ENCODE results near the gene PRKAR2A.
"Not testable (repeated sequence)": the region's sequence is repeated elsewhere in the genome, so short reads cannot be mapped to it uniquely, and the experiment has no call there.

The PRKAR2A gene

GRCh38 chr3:48783304-48783703 is 64.4 kb downstream of the PRKAR2A start:
- in situ Hi-C loops (cut with MboI; ENCODE audit: low sequenced_read_pairs) = no loop called here

DNA sequence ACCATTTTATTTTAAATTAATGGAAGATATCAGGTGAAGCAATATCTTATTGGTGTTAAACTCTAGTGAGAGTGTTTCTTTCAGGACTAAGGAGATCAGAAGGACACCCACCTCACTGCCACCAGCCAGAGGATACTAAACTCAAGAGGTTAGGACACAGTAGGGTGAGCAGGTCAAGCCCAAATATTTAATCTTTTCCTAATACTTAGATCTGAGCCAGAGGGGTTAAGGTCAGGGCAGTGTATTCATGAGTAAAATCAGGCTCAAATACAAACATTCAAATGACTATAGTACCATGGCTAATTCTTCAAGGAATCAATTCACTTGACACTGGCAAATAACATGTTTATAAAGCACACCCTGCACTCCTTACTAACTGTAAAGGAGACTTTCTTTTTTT is 65.6 kb downstream of the PRKAR2A start:
- in situ Hi-C loops (cut with MboI; ENCODE audit: low sequenced_read_pairs) = no loop called here

DNA sequence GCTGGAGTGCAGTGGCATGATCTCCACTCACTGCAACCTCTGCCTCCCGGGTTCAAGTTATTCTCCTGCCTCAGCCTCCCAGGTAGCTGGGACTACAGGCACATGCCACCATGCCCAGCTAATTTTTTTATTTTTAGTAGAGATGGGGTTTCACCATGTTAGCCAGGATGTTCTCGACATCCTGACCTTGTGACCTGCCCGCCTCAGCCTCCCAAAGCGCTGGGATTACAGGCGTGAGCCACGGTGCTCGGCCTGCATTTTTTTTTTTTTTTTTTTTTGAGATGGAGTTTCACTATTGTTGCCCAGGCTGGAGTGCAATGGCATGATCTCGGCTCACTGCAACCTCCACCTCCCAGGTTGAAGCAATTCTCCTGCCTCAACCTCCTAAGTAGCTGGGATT is 69.1 kb downstream of the PRKAR2A start:
- in situ Hi-C loops (cut with MboI; ENCODE audit: low sequenced_read_pairs) = not testable (repeated sequence)

- in situ Hi-C loops (cut with MboI; ENCODE audit: low sequenced_read_pairs) = no loop called here
These were observed 70.8 kb downstream of the PRKAR2A start for GRCh38 chr3:48776854-48777253.

DNA sequence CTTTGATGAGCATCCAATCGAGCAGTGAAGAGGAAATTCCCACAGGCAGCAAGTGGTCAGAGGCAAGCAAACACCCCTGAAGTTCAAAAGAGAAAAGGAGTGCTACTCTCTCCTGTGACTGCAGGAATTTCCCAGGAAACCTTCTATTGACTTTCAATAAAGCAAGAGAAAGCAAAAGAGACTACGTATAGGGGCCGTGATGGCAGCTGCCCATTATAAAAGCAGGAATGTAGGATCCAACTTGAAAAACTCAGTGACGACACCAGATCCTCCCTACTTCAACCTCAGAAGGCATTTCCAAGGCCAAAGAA is 77.5 kb downstream of the PRKAR2A start:
- in situ Hi-C loops (cut with MboI; ENCODE audit: low sequenced_read_pairs) = no loop called here

GRCh38 chr3:48765376-48765775 is 82.3 kb downstream of the PRKAR2A start:
- in situ Hi-C loops (cut with MboI; ENCODE audit: low sequenced_read_pairs) = no loop called here

- in situ Hi-C loops (cut with MboI; ENCODE audit: low sequenced_read_pairs) = no loop called here
These were observed 84.9 kb downstream of the PRKAR2A start for GRCh38 chr3:48762816-48763215.

DNA sequence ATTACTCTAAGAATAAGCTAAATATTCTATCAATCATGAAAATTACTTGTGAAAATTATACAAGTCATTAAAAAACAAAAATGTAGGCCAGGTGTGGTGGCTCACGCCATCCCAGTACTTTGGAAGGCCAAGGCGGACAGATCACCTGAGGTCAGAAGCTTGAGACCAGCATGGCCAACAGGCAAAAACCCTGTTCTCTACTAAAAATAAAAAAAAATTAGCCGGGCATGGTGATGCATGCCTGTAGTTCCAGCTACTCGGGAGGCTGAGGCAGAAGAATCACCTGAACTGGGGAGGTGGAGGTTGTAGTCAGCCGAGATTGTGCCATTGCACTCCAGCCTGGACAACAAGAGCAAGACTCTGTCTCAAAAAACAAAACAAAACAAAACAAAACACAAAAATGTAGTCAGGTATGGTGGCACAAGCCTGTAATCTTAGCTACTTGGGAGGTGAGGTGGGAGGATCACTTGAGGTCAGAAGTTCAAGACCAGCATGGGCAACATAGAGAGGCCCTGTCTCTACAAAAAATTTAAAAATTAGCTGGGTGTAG is 87.6 kb downstream of the PRKAR2A start:
- in situ Hi-C loops (cut with MboI; ENCODE audit: low sequenced_read_pairs) = not testable (repeated sequence)

DNA sequence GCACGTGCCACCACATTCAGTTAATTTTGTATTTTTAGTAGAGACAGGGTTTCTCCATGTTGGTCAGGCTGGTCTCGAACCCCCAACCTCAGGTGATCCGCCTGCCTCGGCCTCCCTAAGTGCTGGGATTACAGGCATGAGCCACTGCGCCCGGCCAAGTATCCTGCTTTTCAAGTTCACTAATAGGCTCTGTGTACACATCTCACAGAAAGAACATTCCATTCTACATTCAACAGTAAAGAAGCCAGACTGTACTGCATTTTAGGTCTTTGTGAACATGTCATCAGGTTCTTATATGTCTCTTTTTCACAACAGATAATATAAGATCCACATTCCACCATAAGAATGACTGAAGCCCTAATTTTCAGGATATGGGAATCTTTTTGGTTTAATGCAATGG is 88.1 kb downstream of the PRKAR2A start:
- in situ Hi-C loops (cut with MboI; ENCODE audit: low sequenced_read_pairs) = not testable (repeated sequence)

- in situ Hi-C loops (cut with MboI; ENCODE audit: low sequenced_read_pairs) = no loop called here
These were observed 88.6 kb downstream of the PRKAR2A start for GRCh38 chr3:48759071-48759470.

DNA sequence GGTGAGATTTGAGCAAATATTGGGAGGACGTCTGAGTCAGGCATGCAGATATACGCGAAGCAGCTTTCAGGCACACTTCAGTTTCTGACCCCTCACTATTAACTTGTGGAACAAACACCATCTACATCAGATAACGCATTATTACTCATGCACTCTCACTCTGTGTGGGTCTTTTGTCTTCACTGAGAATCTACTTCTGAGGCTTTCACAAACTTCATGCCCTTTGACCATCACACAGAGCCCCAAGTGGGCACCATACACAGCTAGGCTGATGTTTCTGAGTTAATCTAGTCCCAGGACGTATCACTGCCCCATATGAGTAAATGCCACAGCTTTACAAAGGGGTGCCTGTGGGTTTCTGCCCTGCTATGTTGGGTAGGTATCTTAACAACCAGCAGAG is 91.0 kb downstream of the PRKAR2A start:
- in situ Hi-C loops (cut with MboI; ENCODE audit: low sequenced_read_pairs) = no loop called here

DNA sequence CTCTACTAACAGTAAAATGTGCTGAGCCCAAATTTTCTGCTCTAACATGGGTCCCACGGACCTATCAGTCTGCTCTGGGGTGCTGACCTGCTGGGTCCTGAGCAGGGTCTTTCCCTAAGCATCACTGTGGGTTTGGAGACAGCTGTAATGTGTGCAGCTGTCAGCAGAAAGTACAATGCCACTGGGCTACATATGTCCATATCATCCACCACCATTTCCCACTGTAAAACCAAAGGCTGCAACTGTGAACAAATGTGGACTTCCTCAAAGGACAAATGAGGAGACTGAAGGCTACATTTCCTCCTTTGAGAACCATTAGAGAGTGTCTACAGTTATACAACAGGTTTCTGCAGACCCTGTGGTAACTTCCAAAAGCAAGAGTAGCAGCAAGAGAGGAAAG is 96.8 kb downstream of the PRKAR2A start:
- in situ Hi-C loops (cut with MboI; ENCODE audit: low sequenced_read_pairs) = no loop called here

GRCh38 chr3:48748754-48749153 is 98.9 kb downstream of the PRKAR2A start:
- in situ Hi-C loops (cut with MboI; ENCODE audit: low sequenced_read_pairs) = no loop called here

GRCh38 chr3:48747706-48748105 is 100.0 kb downstream of the PRKAR2A start:
- in situ Hi-C loops (cut with MboI; ENCODE audit: low sequenced_read_pairs) = no loop called here

GRCh38 chr3:48747015-48747615 is 100.6 kb downstream of the PRKAR2A start:
- in situ Hi-C loops (cut with MboI; ENCODE audit: low sequenced_read_pairs) = no loop called here

DNA sequence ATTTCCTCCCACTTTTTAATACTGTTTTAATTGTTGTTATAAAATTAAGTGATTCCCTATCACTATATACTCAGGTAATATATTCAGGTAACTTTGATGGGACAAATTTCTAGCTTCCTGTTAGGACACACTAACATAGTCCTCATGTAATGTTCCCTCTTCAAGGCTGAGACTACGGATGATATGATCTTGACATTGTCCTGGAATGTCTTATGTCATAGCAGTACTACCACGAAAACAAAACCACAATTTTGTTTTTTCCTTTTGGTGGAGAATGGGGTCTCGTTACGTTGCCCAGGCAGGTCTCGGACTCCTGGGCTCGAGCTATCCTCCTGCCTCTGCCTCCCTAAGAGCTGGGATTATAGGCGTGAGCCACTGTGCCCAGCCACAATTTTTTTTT is 103.9 kb downstream of the PRKAR2A start:
- in situ Hi-C loops (cut with MboI; ENCODE audit: low sequenced_read_pairs) = no loop called here

- in situ Hi-C loops (cut with MboI; ENCODE audit: low sequenced_read_pairs) = not testable (repeated sequence)
These were observed 106.4 kb downstream of the PRKAR2A start for GRCh38 chr3:48741226-48741625.

DNA sequence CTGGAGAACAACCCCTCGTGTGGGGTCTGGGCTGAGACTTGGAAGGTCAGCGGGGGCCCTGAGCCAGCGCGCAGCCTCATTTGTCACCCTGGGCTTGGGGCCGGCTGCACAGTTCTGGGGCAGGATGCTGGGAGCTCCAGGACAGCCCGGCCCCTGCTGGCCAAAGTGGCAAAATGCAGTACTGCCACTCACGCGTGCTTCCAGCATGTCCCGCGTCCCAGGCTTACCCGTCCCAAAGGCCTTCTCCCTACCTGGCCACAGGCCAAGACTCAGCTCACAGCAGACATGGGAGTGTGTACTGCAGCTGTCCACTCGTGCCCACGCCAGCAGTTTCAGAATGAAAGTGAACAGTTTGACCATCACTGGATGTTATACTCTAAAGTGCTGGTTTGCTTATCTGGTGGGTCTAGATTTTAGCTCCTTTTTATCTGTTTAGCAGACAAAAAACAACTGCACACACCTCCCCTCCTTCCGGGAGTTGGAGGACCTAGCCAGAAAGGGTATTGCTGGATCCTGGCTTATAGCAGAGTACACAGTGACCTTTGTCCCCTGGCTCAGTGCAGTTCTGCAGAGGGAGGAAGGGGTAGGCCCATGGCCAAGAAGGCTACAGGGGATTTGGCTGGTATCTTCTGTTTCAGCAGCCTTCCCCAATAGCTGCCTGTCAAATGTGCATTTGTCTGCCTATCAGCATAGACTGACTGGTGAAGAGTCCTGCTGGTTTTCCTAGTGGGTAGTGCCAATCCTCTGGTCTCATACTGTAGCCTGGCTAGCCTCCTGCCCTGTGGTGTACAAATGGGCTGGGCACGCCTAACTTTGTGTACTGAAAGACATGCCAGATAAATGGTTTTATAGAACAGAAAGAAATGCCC is 107.5 kb downstream of the PRKAR2A start:
- in situ Hi-C loops (cut with MboI; ENCODE audit: low sequenced_read_pairs) = no loop called here

DNA sequence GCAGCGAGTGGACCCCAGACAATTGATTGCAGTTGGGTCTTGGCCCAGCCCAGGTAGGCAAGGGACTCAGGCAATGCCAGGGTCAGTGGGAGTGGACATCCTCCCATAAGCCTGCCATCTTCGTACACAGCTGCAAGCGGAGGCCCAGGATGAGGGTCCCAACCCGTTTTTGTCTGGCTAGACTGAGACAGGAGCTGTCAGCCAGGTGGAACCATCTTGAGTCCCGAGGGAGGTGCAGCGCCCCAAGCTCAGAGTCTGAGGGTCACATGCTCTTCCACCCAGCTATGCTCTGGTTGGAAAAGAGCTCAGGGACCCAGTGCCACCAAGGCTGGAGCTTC is 108.1 kb downstream of the PRKAR2A start:
- in situ Hi-C loops (cut with MboI; ENCODE audit: low sequenced_read_pairs) = no loop called here

- in situ Hi-C loops (cut with MboI; ENCODE audit: low sequenced_read_pairs) = no loop called here
These were observed 108.6 kb downstream of the PRKAR2A start for GRCh38 chr3:48738926-48739616.

- in situ Hi-C loops (cut with MboI; ENCODE audit: low sequenced_read_pairs) = no loop called here
These were observed 109.5 kb downstream of the PRKAR2A start for GRCh38 chr3:48738144-48738536.

All from HL-60/S4 (cell line).